Measurements from ENCODE around the gene NNT.

DNA sequence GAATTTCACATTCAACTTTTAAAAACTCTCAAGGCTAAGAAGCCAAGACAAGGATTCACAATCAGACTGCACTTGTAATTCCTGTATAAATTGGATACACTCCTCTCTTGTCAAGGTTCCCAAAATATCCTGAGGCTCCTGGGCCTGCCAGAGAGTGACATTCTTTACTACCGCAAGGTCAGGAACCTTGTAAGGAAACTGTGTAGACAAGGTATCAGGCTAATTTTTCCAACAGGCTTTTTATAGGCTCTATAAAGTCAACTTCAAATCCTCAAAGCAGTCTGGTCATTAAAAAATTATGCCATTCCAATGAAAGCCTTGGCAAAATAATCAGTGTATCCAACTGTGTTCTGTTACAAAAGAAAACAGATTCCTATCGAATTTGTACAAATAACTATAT, 30.6 kb upstream of the NNT start:
- TF ChIP-seq POLR2A (IDR thresholded peaks at IDR 0.05; ENCODE audit: low read depth, low read length): no peak
- no peak for TF ChIP-seq POLR2AphosphoS5 (IDR thresholded peaks at IDR 0.05; ENCODE audit: low read depth, low read length)
